SW 1271 (cell line): ENCODE results near the gene EML5.
A peak's percentile ranks its signal among the peaks of the same experiment; 100 is the strongest.
"Not testable (repeated sequence)": the region's sequence is repeated elsewhere in the genome, so short reads cannot be mapped to it uniquely, and the experiment has no call there.

Experiments
- DNase-seq, 2 experiments: peaks; one replicate each; lab custom pipeline; 2025; lab: John Stamatoyannopoulos, UW

The EML5 gene

GRCh38 chr14:88804035-88804434, 11.3 kb upstream of the EML5 start:
- DNase-seq = peak in 1 of 2 experiments; percentile 44

GRCh38 chr14:88802596-88802995, 9.8 kb upstream of the EML5 start:
- DNase-seq = no peak

- DNase-seq = no peak
Measured at GRCh38 chr14:88799522-88799921, 6.8 kb upstream of the EML5 start.

DNA sequence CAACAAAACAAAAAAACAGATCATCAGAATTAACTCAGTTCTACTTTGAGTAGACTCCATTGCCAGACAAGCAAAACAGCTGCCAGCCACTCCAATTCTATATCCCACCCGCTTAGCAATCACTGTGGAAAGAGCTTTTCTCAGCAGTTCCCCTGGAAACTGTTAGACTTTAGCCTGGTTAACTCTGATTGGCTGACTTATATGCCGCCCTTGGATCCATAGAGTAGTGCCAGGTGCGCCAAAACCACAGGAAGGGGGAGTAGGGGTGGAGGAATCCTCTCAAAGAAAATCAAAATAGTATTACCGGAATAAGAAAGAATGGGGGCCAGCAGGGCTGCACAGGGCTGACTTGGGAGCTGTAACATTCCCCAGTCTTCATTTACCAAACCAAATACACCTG, 5.4 kb upstream of the EML5 start:
- no peak for DNase-seq

- DNase-seq = no peak
Measured at GRCh38 chr14:88793259-88793625, 489 bp upstream of the EML5 start.

- no peak for DNase-seq
Measured at GRCh38 chr14:88791629-88792472, 902 bp downstream of the EML5 start.

GRCh38 chr14:88791252-88791621, 1.5 kb downstream of the EML5 start:
- DNase-seq = no peak

- DNase-seq = no peak
Measured at GRCh38 chr14:88790501-88791251, 2.1 kb downstream of the EML5 start.

- not testable (repeated sequence) for DNase-seq
Measured at GRCh38 chr14:88789573-88789972, 3.2 kb downstream of the EML5 start.

DNA sequence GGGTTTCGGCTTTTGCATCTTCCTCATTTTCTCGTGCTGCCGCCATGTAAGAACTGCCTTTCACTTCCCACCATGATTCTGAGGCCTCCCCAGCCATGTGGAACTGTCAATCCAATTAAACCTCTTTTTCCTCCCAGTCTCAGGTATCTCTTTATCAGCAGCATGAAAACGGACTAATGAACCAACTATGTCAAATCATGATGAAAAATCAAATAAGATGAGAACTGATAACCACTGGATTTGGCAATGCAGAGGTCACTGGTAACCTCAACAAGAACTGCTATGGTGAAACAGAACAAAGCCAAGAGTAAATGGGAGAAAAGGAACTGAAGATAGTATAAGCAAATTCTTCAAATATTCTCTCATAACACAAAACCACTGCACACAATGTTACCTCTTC, 6.0 kb downstream of the EML5 start:
- DNase-seq = no peak

- DNase-seq = no peak
Measured at GRCh38 chr14:88785911-88786310, 6.8 kb downstream of the EML5 start.

GRCh38 chr14:88775532-88775931, 17.2 kb downstream of the EML5 start:
- DNase-seq = no peak

DNA sequence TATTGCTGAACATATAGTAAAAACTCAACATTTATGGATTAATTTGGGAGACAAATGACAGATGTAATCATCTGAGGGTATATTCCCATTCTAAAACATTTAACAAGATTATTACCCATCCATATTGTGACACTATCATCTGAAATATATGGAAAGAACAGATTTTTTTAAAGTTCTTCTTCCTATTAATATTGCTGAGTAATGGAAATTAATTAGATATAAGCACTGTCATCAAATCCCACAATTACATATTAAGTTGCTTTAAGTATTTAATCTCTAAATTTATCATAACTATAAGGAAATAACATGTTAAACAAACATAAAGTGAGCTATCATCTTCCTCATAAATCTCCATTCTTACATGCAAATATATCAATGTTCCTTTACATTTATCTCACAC, 22.0 kb downstream of the EML5 start:
- no peak for DNase-seq

GRCh38 chr14:88765130-88765529, 27.6 kb downstream of the EML5 start:
- DNase-seq = no peak

- DNase-seq = no peak
Measured at GRCh38 chr14:88753873-88754272, 38.9 kb downstream of the EML5 start.

DNA sequence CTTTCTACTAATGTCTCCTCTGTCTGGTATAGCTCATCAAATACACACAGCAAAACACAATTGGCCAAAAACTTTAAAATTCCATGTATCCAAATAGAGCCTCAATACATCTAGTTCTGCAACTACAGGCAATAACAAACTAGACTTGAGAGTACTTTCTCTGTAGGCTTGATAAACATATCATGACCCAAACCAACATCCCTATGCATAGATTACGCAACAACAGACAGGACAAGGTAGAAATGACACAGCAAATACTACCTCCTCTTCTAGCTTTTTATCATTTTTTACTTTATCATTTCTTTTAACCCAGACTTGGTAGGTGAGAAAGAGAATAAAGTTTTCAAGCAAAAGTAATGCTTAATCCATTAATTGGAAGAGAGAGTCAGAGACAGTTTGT, 41.8 kb downstream of the EML5 start:
- DNase-seq = no peak

GRCh38 chr14:88750413-88750812, 42.3 kb downstream of the EML5 start:
- no peak for DNase-seq

- no peak for DNase-seq
Measured at GRCh38 chr14:88749139-88749538, 43.6 kb downstream of the EML5 start.

- no peak for DNase-seq
Measured at GRCh38 chr14:88748288-88748687, 44.5 kb downstream of the EML5 start.

GRCh38 chr14:88746052-88746451, 46.7 kb downstream of the EML5 start:
- DNase-seq = no peak

DNA sequence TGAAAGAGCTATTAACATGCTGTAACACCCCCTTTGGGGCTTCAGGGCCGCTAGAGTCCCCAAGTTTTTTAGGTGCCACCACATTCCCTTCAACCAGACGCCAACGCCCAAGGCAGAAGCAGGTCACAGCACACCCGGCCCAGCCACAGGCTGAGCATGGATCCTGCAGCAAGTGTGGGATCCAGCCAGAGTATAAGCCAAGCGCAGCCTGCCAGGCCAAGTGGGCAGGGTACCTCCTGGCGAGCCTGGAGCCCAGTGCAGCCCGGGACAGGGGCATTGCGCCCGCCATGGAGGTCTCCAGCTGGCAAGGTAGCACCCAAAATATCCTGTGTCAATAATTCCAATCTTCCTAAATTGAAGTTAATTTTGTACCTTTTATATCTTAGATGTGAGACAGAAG, 55.5 kb downstream of the EML5 start:
- DNase-seq = no peak

DNA sequence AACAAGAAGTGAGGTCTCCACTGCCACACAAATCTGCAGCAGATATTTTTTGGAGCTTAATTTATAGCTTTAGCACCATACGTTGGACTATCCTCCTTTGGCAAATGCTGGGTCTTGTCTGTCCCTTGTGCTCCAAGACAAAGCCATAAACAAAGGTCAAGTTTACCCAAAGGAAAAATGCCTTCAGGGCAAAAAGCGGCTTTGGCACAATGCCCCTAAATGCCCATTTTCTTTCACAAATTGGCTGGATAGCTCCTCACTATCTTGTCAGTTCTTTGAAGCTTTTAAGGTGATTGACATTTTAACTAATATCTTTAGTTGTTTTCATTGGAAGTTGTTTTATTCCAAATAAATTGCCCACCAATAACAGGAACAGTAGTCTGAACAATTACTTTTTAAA, 59.6 kb downstream of the EML5 start:
- no peak for DNase-seq

DNA sequence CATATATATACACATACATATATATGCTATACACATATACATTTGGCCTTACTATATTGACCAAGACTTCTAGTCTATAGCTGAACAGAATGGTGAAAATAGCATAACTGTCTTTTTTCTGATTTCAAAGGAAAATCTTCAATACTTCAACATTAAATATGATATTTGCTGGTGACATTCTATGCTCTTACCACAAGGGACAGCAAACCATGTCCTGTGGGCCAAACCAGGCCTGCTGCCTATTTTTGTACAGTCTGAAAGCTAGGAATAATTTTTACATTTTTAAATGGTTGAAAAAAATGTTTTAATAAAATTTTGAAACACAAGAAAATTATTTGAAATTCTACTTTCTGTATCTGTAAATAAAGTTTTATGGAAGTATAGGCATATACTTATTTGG, 63.6 kb downstream of the EML5 start:
- no peak for DNase-seq

GRCh38 chr14:88727057-88727456, 65.7 kb downstream of the EML5 start:
- no peak for DNase-seq
